Measurements from ENCODE around the gene BCL6B.

BCL6B gene

DNA sequence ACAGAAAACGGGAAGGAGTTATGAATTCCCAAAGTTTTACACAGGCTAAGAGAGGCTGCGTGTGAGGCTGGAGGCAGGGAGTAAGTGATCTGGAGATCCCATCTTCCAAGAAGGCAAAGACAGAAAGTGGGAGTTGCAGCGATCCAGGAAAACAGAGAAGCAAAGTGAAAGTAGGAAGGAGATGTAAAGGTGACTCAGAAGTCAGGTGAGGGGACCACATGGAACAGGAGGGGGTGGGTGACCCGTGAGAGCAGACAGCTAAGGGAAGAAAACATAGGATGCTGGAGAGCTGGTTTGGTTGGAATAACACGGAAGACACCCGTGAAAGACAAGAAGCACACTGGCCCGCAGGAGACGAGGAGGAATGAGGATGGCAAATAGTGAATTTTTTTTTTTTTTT is 25.7 kb upstream of the BCL6B start:
- Histone ChIP-seq H3K9ac (ENCODE audit: low read length) (no peak overlapping the region), H3K36me3 (ENCODE audit: insufficient read depth, low read length) (peaks cover 31% of the 10 kb centered on the region; the same call in 1 of the 2 replicates), H3K9me3 (ENCODE audit: low read length) (no peaks in the 10 kb centered on the region), H2AFZ (ENCODE audit: low read length) (no peak overlapping the region), H4K20me1 (ENCODE audit: insufficient read depth, low read length) (no peaks in the 10 kb centered on the region), H3K27ac (ENCODE audit: low read depth, low read length, poor library complexity, severe bottlenecking) (no peak overlapping the region), H3K4me1 (ENCODE audit: insufficient read depth, low read length, severe bottlenecking) (no peaks in the 10 kb centered on the region), H3K79me2 (ENCODE audit: insufficient read depth, low read length) (no peaks in the 10 kb centered on the region), H3K4me3 (ENCODE audit: low read depth, low read length, poor library complexity, severe bottlenecking) (no peak overlapping the region), H3K9me2 (ENCODE audit: low read depth, low read length) (no peaks in the 10 kb centered on the region), H3K4me2 (ENCODE audit: low read length) (no peak overlapping the region), H3F3A (ENCODE audit: insufficient read depth, low read length) (no peaks in the 10 kb centered on the region), H3K27me3 (ENCODE audit: insufficient read depth, low read length) (no peaks in the 10 kb centered on the region)
- no peak for TF ChIP-seq EZH2 (IDR thresholded peaks at IDR 0.05; ENCODE audit: borderline replicate concordance, low read length)
- TF ChIP-seq, protein P1, sequence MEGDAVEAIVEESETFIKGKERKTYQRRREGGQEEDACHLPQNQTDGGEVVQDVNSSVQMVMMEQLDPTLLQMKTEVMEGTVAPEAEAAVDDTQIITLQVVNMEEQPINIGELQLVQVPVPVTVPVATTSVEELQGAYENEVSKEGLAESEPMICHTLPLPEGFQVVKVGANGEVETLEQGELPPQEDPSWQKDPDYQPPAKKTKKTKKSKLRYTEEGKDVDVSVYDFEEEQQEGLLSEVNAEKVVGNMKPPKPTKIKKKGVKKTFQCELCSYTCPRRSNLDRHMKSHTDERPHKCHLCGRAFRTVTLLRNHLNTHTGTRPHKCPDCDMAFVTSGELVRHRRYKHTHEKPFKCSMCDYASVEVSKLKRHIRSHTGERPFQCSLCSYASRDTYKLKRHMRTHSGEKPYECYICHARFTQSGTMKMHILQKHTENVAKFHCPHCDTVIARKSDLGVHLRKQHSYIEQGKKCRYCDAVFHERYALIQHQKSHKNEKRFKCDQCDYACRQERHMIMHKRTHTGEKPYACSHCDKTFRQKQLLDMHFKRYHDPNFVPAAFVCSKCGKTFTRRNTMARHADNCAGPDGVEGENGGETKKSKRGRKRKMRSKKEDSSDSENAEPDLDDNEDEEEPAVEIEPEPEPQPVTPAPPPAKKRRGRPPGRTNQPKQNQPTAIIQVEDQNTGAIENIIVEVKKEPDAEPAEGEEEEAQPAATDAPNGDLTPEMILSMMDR (IDR thresholded peaks at IDR 0.05; ENCODE audit: low read length), result no peak

DNA sequence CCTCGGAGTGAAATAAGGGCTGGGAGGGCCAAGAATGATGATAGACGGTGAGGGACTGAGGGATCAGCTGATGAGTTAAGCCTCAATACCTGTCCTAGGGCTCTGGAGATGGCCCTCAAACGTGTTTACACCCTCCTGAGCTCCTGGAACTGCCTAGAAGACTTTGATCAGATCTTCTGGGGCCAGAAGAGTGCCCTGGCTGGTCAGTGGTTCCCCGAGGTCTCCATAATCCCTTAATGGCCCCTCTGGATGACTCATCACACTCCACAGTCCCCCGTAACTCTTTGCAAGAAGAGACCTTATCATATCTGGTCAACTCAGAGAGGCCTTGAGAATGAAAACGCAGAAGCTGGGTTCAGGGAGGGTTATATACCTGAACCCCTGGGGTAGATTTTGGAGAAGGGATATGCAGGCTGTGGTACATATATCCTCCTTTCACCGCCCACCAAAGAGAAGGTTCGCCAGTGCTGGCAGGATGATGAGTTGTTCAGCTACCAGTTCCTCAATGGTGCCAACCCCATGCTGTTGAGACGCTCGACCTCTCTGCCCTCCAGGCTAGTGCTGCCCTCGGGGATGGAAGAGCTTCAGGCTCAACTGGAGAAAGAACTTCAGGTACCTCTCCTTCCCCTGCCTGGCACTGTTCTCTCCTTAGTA is 23.9 kb upstream of the BCL6B start:
- Histone ChIP-seq H3K4me3 (ENCODE audit: low read depth, low read length, poor library complexity, severe bottlenecking) (no peak overlapping the region), H4K20me1 (ENCODE audit: insufficient read depth, low read length) (no peaks in the 10 kb centered on the region), H3K27ac (ENCODE audit: low read depth, low read length, poor library complexity, severe bottlenecking) (no peak overlapping the region), H3K9me3 (ENCODE audit: low read length) (no peaks in the 10 kb centered on the region), H2AFZ (ENCODE audit: low read length) (no peak overlapping the region), H3K36me3 (ENCODE audit: insufficient read depth, low read length) (peaks cover 32% of the 10 kb centered on the region; the same call in 1 of the 2 replicates), H3K79me2 (ENCODE audit: insufficient read depth, low read length) (no peaks in the 10 kb centered on the region), H3K4me1 (ENCODE audit: insufficient read depth, low read length, severe bottlenecking) (no peaks in the 10 kb centered on the region), H3K4me2 (ENCODE audit: low read length) (no peak overlapping the region), H3F3A (ENCODE audit: insufficient read depth, low read length) (no peaks in the 10 kb centered on the region), H3K9me2 (ENCODE audit: low read depth, low read length) (no peaks in the 10 kb centered on the region), H3K9ac (ENCODE audit: low read length) (no peak overlapping the region), H3K27me3 (ENCODE audit: insufficient read depth, low read length) (no peaks in the 10 kb centered on the region)
- TF ChIP-seq, protein P1 (IDR thresholded peaks at IDR 0.05; ENCODE audit: low read length), result no peak
- TF ChIP-seq EZH2 (IDR thresholded peaks at IDR 0.05; ENCODE audit: borderline replicate concordance, low read length), result no peak

DNA sequence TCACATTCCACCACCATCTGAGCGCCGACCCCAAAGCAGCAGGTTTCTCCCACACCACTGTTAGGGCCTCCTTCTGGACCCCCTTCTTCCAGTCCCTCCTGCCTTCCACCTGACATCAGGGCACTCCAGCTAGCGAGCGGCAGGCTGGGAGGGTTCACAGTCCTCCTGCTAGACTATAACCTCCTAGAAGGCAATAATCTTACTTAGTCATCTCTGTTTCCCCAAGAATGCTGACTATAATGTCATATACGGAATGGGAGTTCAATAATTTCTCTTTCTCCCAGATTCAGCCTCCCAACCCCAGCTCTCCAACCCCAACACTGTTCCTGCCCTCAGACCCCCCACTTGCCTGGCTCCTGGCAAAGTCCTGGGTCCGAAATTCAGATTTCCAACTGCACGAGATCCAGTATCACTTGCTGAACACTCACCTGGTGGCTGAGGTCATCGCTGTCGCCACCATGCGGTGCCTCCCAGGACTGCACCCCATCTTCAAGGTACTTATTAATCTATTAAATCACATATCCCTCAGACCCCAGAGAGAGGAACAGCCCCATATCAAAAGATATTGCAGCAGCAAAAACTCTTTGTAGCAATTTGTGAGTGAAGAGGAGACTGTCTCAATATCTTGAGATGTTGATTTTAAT is 21.4 kb upstream of the BCL6B start:
- no peak overlapping the region for H3K4me2 ChIP-seq (ENCODE audit: low read length)
- H3F3A ChIP-seq (ENCODE audit: insufficient read depth, low read length), result no peaks in the 10 kb centered on the region
- no peak for TF ChIP-seq EZH2 (IDR thresholded peaks at IDR 0.05; ENCODE audit: borderline replicate concordance, low read length)
- TF ChIP-seq, protein P1 (IDR thresholded peaks at IDR 0.05; ENCODE audit: low read length), result peak; percentile 75
- peaks cover 32% of the 10 kb centered on the region; the same call in 1 of the 2 replicates for H3K36me3 ChIP-seq (ENCODE audit: insufficient read depth, low read length)
- no peaks in the 10 kb centered on the region for H4K20me1 ChIP-seq (ENCODE audit: insufficient read depth, low read length)
- H3K79me2 ChIP-seq (ENCODE audit: insufficient read depth, low read length), result no peaks in the 10 kb centered on the region
- H2AFZ ChIP-seq (ENCODE audit: low read length), result no peak overlapping the region
- no peak overlapping the region for H3K9ac ChIP-seq (ENCODE audit: low read length)
- no peaks in the 10 kb centered on the region for H3K4me1 ChIP-seq (ENCODE audit: insufficient read depth, low read length, severe bottlenecking)
- H3K9me3 ChIP-seq (ENCODE audit: low read length), result no peaks in the 10 kb centered on the region
- no peak overlapping the region for H3K4me3 ChIP-seq (ENCODE audit: low read depth, low read length, poor library complexity, severe bottlenecking)
- H3K27me3 ChIP-seq (ENCODE audit: insufficient read depth, low read length), result no peaks in the 10 kb centered on the region
- no peaks in the 10 kb centered on the region for H3K9me2 ChIP-seq (ENCODE audit: low read depth, low read length)
- no peak overlapping the region for H3K27ac ChIP-seq (ENCODE audit: low read depth, low read length, poor library complexity, severe bottlenecking)

All from OCI-LY1 (cell line).